Activated T-cell treated with anti-CD3 and anti-CD28 coated beads for 24 hours (primary cell): Measurements from ENCODE around the gene CAMK2G.
"Not testable (repeated sequence)": the region's sequence is repeated elsewhere in the genome, so short reads cannot be mapped to it uniquely, and the experiment has no call there.

Source experiments
- DNase-seq: peaks from one replicate; pipeline ENCODE4 v3.0.0-alpha.2; 2020; ENCODE audit warnings: low read depth

The CAMK2G gene

DNA sequence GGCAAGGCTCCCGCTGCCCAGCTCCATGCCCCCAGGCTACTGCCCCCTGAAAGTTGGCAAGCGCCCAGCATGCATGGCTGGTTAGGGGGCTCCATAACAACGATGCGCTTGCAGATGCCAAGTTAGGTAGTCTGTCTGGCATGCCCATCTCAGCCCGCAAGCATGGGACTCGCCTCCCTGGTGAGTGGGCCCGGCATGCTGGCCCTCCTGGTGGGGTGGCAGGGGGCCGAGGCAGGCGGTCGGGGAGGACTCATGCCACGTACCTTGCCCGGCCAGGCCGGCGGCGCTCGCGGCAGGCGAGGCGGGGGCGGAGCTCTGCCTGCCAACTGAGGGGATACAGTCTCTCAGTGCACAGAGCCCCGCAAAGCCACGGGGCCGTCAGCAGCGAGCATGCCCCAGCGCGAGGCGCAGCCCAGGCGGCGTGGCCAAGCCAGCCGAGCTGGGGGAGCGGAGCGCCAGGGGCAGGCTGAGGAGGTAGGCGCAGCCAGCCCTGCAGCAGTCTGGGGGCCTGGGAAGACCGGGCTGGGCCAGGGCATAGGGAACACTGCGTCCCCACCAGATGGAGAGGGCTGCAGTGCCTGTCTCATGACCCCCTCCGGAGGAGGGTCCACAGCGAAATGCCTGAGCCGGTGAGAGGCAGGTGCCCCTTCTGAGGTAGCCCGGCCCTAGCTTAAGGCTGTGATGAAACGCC, 34.9 kb downstream of the CAMK2G start:
- no peak for DNase-seq

GRCh38 chr10:73838827-73839226, 35.5 kb downstream of the CAMK2G start:
- no peak for DNase-seq

GRCh38 chr10:73838008-73838567, 36.3 kb downstream of the CAMK2G start:
- DNase-seq, result no peak

GRCh38 chr10:73837072-73837471, 37.3 kb downstream of the CAMK2G start:
- DNase-seq, result no peak

GRCh38 chr10:73836427-73836980, 37.9 kb downstream of the CAMK2G start:
- no peak for DNase-seq

DNA sequence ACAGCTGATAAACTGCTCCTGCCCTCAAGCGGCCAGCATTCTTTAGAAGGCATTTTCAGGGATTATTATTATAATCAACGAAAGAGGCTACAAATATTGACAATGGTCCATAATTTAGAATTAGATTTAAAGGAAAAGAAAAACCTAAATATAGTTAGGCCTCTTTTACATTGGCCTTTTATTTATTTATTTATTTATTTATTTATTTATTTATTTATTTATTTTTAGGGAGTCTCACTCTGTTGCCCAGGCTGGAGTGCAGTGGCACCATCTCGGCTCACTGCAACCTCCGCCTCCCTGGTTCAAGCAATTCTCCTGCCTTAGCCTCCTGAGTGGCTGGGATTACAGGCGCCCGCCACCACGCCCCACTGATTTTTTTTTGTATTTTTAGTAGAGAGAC, 45.3 kb downstream of the CAMK2G start:
- DNase-seq, result not testable (repeated sequence)

DNA sequence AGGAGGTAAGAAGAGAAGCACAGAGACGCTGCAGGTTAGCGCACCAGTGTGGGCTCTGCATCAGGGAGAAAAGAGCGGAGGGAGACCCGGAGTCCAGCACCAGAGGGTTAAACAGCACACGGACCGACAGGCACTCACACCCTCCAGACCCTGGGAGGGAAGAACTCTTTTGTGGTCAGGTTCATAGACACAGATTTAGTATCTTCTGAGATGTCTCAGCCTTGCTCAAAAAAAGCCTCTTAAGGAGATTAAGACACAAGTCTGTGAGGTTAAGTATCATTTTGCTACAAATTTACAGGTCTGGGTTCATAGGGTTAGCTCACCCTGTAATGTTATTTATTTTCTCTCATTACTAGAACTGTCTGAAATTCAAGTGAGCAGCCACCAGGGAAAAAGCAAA, 46.2 kb downstream of the CAMK2G start:
- no peak for DNase-seq

GRCh38 chr10:73827346-73828089, 46.8 kb downstream of the CAMK2G start:
- DNase-seq, result no peak

DNA sequence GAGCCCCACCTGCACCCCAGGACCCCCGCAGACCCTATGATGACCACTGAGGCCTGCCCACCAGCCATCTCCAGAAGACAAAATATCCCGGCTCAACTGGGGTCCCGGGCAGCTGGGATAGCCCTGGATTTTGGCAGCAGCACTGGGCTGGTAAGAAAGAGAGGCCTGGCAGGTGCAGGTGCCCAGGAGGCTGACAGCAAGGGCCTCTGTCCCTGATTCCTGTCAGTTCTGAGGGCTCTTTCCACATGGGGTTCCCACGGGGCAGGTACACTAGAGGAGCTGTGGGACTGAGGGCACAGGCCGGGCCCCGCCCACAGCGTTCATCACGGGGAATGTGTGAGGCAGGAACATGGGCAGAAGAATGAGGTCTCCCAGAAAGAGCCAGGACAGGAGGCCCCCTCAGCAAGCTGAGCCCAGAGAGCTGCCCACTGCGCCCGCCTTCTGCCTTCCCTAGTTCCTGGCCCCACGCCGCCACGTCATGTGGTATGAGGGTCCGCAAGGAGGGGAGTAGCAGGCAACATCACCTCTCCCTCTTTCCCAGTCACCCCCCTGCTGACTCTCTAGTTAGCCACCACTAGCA, 50.1 kb downstream of the CAMK2G start:
- no peak for DNase-seq

GRCh38 chr10:73823391-73823790, 51.0 kb downstream of the CAMK2G start:
- DNase-seq, result no peak

GRCh38 chr10:73819513-73820093, 54.8 kb downstream of the CAMK2G start:
- DNase-seq, result no peak

- DNase-seq, result no peak
These were observed 55.3 kb downstream of the CAMK2G start for GRCh38 chr10:73819081-73819480.

DNA sequence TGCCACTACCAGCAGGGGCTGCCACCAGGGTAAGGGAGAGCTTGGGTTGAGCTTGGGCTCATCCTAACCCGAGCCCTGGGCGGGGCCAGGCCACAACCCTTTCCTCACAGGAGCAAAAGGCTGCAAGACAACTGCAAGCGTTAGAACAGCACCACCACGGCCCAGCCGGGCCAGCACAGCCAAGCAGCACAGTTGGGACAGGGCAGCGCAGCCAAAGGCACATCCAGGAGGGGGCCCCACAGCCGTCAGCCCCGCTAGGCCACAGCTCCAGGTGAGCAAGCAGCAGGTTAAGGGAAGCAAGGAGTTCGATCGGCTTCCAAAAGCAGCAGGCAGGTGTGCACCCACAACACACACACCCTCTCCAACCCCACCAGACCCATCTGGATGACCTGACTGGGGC, 56.0 kb downstream of the CAMK2G start:
- no peak for DNase-seq

GRCh38 chr10:73817826-73818225, 56.5 kb downstream of the CAMK2G start:
- DNase-seq, result no peak

DNA sequence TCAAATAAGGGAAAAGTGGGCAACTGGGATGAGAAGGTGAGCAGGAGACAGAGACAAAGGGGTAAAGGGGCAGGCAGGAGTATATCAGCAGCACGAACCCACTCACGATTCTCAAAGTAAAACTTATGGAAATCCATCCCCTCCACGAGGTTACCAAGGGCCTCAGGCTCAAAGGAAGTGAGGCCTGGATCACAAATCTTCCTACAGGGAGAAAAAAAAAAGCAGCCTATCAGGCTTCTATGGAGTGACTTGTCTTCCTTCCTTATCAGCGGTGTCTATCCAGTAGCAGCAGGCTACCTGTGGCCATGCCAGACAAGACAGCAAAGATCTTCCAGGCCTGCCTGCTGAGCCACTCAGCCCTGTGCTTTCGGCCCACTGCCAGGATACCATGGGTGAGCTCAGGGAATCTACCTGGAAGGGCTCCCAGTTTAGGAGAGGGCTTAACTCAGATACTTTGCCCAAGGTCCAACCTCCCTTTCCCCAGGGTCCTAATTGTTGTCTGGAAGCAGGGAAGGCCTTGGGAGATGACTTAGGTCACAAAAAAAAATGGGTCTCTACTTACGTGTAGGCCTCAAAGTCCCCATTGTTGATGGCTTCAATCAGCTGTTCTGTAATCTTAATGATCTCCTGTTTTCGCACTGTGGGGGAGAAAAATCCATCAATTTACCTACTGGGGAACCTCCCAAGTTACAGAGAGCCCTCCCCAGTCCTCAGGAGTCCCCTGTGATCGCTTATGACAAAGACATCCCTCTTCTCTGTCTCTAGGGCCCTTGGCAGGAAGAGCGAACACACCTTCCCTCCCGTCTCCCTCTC, 57.2 kb downstream of the CAMK2G start:
- no peak for DNase-seq

DNA sequence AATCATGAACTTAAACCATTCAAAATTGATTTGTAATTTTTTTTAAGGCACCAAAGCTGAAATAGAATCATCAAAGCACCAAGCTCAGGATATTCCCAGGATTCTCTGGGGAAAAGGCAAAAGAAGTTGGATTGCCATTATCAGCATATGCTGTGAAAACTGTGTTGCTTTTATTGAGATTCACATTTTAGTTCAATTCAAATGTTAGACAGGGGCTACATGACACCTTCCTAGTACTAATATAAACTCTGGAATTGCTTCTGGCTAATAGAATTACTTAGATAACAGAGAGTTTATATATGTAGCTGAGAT, 58.7 kb downstream of the CAMK2G start:
- DNase-seq, result no peak

GRCh38 chr10:73814896-73815718, 59.2 kb downstream of the CAMK2G start:
- DNase-seq, result no peak

DNA sequence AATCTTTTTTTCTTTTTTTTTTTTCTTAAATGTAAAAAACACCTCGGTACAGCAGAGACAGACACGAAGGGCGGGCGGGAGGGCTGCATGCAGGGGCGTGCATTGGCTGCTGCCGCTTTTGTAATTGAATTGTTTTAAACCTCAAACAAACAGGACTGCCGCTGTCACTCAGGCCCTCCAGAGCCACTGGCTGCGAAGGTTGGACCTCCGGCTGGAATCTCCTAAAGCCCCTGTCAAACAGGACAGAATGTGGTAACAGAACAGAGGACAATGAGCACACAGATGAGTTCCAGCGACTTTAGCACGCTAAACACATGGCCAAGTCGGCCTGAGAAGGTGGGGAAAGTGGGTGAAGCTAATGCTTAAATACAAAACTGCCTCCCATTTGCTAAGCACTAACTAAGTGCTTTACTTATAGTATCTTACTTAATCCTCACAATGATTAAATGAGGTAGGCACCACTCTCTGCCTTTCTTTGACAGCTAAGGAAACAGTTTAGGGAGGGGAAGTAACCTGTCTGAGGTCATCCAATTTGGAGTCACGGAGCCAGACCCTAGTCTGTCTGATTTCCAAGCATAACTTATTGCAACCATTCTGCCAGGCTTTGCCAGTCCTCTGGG, 60.0 kb downstream of the CAMK2G start:
- no peak for DNase-seq

DNA sequence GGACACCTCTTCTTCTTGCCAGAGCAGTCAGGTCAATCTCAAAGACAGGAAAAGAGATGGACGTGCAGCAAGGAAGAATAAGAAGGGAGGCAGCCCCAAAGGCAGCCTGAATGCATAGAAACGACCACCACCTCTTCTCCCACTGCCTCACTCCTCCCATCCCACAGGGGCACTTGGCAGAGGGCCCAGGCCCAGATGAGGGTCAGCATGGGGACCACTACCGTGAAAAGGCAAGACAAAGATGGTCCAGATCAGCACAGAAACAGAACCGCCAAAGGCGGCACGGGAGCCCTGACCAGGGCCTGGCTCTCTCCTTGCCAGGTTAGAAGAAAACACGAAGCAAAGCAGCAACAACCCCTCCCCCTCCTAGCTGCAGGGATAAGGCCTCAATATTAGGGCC, 61.0 kb downstream of the CAMK2G start:
- no peak for DNase-seq

DNA sequence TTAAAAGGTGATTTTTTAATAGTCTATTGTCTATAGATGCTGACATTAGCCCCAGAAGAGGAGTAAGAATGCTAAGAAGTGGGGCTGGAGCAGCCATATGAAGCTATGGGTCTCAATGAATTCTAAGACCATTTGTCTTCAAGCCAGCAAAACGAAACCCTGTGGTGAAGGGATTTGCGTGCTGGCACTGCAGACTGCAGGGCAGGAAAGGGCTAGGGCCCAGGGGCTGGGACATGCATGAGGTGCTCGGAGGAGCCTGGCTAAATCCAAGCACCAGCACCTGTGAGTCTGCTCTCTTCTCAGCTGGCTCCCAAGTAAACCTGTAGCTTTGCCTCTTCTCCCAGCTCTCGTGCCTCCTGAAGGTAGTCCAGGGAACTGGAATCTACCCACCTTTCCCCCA, 61.7 kb downstream of the CAMK2G start:
- no peak for DNase-seq
